Lower lobe of right lung (tissue), 2 donors: ENCODE measurements around the gene ACOXL. TPM values are rescaled to one million over a fixed set of nuclear protein-coding genes. Genes with fewer than 3 reads are reported as not detected.
"Not testable (repeated sequence)": the region's sequence is repeated elsewhere in the genome, so short reads cannot be mapped to it uniquely, and the experiment has no call there.

Experiments used
- ATAC-seq, 2 donors: fragments of 200-7000 bp; cut with Tn5 transposase; one replicate each; pipeline ENCODE4 v1.9.1; 2020 to 2022; ENCODE audit warnings: mild to moderate bottlenecking in 2 of 2, moderate library complexity in 2 of 2
- DNase-seq: peaks from one replicate; pipeline ENCODE4 v3.0.0-alpha.2; 2020
- H3K27ac ChIP-seq: fragments of 200-600 bp; one replicate; pipeline ENCODE4 v1.8.0; 2022
- H3K27me3 ChIP-seq: fragments of 200-600 bp; one replicate; pipeline ENCODE4 v1.8.0; 2022; ENCODE audit warnings: low read depth
- H3K36me3 ChIP-seq: fragments of 200-600 bp; one replicate; pipeline ENCODE4 v1.8.0; 2022; ENCODE audit warnings: mild to moderate bottlenecking
- H3K4me1 ChIP-seq: fragments of 200-600 bp; one replicate; pipeline ENCODE4 v1.8.0; 2022
- H3K4me3 ChIP-seq: fragments of 200-600 bp; one replicate; pipeline ENCODE4 v1.8.0; 2022; ENCODE audit warnings: mild to moderate bottlenecking
- H3K9me3 ChIP-seq: fragments of 200-600 bp; one replicate; pipeline ENCODE4 v1.8.0; 2022
- intact Hi-C: fragments of 100-400 bp; cut with DNase I; formaldehyde crosslinking; loops from one replicate; pipeline ENCODE4 v1.11.0; 2022
- total RNA-seq: library from RNA; stranded (reverse); fragmentation: NEBNext Ultra II Directional; extraction: Animal tissue kit (Norgen Biotek cat#: 25700); gene quantifications from one replicate; pipeline ENCODE4 v1.2.1, GENCODE V29; 2021
- TF ChIP-seq, protein P1 (sequence below): fragments of 200-600 bp; IDR thresholded peaks from one replicate; pipeline ENCODE4 v1.8.0; 2022; ENCODE audit warnings: antibody characterized with exemption, mild to moderate bottlenecking
- donor health status: DM: no; HTN: yes; CAD: no; lungs with severe emphysema.

The ACOXL gene
- total RNA-seq, 1 donor from 2014 or later = 38.5 TPM

DNA sequence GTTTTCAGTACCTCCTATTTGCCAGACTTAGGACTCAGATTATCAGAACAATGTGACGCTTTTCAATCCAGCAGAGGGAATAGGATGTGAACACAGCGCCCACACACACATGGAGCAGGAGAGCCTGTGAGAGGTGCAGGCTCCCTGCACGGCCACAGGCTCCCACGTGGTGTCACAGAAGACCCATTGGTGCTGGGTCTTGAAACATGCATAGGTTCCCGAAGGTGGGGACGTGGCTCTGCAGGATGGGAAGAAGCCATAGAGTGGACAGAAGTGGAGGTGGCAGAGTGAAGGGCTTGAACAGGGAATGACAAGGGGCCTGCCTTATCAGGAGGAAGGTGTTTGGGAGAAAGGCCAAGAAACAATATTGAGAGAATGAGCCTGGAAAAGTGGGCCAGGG lies 309.9 kb downstream of the ACOXL start:
- no peak overlapping the region for H3K27ac ChIP-seq
- intact Hi-C loops = no loop called here
- H3K9me3 ChIP-seq = no peaks in the 10 kb centered on the region
- H3K27me3 ChIP-seq = no peaks in the 10 kb centered on the region
- no peak for ATAC-seq
- H3K4me1 ChIP-seq = no peaks in the 10 kb centered on the region
- TF ChIP-seq, protein P1, sequence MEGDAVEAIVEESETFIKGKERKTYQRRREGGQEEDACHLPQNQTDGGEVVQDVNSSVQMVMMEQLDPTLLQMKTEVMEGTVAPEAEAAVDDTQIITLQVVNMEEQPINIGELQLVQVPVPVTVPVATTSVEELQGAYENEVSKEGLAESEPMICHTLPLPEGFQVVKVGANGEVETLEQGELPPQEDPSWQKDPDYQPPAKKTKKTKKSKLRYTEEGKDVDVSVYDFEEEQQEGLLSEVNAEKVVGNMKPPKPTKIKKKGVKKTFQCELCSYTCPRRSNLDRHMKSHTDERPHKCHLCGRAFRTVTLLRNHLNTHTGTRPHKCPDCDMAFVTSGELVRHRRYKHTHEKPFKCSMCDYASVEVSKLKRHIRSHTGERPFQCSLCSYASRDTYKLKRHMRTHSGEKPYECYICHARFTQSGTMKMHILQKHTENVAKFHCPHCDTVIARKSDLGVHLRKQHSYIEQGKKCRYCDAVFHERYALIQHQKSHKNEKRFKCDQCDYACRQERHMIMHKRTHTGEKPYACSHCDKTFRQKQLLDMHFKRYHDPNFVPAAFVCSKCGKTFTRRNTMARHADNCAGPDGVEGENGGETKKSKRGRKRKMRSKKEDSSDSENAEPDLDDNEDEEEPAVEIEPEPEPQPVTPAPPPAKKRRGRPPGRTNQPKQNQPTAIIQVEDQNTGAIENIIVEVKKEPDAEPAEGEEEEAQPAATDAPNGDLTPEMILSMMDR = no peak
- no peaks in the 10 kb centered on the region for H3K36me3 ChIP-seq
- H3K4me3 ChIP-seq = no peak overlapping the region
- DNase-seq = no peak

DNA sequence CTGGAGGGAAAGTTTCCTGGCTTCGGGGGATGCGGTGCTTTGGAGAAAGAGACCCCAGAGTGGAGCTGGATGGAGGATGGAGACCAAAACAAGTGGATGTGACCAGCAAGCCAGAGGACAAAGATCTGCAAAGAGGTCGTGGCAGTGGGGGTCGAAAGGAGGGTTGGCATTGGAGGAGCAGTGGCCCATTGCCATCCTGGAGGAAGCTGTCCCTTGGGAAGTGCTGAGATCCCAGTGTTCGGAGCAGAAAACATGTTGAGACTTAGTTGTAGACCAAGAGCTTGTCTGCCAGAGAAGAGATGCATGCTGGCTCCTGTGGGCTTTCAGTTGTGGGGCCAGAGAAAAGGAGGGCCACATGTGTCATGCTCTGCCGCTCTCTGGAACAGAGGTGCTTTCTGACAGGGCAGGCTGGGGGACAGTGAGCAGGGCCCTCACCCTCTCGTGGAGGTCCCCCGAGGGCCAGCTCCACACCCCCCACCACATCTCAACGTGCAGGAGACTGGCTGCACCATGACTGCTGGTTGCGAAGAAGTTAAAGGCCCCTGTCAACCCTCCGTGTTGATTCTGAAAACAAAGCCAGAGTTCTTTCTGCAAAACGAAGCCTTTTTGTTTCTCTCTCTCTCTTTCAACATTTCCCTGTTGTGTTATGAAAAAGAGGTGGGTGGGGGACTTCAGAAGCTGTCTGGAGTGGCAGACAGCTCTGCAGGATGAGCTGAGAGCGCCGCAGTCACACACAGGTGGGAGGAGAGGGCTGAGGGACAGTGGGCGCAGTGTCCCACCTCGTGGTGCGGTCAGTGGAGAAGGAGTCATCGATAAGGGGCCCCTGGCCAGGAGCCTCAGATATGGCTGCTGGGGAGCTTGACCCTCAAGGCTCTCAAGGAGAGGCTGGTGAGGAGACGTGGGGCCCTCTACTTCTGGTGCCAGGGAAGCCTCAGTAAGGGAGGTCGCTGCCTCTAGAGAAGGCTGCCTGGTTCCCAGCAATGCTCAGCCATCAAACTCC lies 310.7 kb downstream of the ACOXL start:
- Histone ChIP-seq H3K27me3 (no peaks in the 10 kb centered on the region), H3K27ac (no peak overlapping the region), H3K36me3 (no peaks in the 10 kb centered on the region), H3K9me3 (no peaks in the 10 kb centered on the region), H3K4me1 (no peaks in the 10 kb centered on the region), H3K4me3 (no peak overlapping the region)
- ATAC-seq (peak in 1 of 2 donors; percentile 22), DNase-seq (no peak)
- TF ChIP-seq, protein P1 = no peak
- intact Hi-C loops = no loop called here

DNA sequence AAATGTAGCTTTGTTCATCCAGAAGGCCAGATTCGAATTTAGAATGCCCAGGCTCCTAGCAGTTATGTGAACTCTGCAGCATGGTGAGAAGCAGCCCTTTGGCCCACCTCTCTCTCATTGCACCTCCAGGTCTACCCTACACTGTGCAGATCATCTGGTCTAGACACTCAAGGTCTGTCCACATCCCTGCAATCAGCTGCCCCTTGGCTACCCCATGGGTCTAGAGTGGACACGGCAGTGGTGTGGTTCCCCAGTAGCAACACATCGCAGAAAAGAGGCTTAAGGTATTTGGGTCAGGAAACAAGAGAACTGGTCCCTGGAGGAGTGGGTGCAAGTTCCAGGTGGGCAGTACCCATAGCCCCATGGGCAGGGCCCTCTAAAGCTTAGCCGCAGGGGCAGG lies 311.7 kb downstream of the ACOXL start:
- no peak for ATAC-seq
- no peaks in the 10 kb centered on the region for H3K36me3 ChIP-seq
- H3K9me3 ChIP-seq = no peaks in the 10 kb centered on the region
- no peak for DNase-seq
- H3K27ac ChIP-seq = no peak overlapping the region
- no peaks in the 10 kb centered on the region for H3K27me3 ChIP-seq
- no peak overlapping the region for H3K4me3 ChIP-seq
- TF ChIP-seq, protein P1 = no peak
- H3K4me1 ChIP-seq = no peaks in the 10 kb centered on the region
- intact Hi-C loops = no loop called here

DNA sequence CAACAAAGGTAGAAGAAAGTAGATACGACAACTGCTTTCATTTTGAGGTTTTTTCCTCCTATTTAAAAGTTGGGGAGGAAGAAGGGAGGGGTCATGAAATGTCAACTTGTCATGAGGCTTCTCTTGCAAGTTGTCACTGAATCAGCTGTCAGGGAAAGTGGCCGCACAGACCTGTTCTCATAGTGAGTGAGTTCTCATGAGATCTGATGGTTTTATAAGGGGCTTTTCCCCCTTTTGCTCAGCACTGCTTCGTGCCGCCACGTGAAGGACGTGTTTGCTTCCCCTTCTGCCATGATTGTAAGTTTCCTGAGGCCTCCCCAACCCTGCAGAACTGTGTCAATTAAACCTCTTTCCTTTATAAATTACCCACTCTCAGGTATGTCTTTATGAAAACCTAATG lies 312.9 kb downstream of the ACOXL start:
- DNase-seq, H3K4me3 ChIP-seq, H3K27me3 ChIP-seq, H3K27ac ChIP-seq, intact Hi-C loops, H3K9me3 ChIP-seq, ATAC-seq, H3K4me1 ChIP-seq, H3K36me3 ChIP-seq: not testable (repeated sequence)

DNA sequence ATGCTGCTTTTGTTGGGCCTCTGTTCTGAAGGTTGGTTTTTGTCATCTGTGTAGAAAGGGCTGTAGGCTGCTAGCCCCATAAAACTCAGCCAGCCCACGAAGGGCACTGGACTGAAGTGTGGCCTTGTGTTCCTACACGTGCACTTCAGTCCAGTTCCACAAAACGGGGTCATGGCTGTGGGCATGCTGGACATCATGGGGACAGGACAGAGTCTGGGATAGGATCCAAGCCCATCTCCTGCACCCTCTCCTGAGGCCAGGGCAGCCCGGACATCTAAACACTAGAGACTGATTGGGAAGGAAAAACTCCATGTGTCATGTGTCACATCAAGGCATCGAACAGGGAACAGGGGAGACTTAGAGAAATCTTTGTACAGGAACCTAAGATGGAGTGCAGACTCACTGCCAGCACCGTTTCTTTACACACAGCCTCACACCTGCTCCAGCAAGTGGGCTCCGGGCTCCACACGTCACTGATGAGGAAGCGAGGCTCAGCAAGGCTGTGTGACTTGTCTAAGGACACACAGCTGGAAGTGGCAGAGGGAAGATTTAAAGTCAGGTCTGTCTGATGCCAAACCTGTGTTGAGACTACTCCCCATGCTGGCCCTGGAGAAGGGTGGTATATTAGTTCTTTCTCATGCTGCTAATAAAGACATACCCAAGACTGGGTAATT lies 313.5 kb downstream of the ACOXL start:
- H3K36me3 ChIP-seq = no peaks in the 10 kb centered on the region
- H3K9me3 ChIP-seq = no peaks in the 10 kb centered on the region
- intact Hi-C loops = no loop called here
- DNase-seq (no peak), ATAC-seq (no peak)
- H3K27ac ChIP-seq = no peak overlapping the region
- no peaks in the 10 kb centered on the region for H3K27me3 ChIP-seq
- H3K4me3 ChIP-seq = no peak overlapping the region
- TF ChIP-seq, protein P1 = no peak
- H3K4me1 ChIP-seq = no peaks in the 10 kb centered on the region

DNA sequence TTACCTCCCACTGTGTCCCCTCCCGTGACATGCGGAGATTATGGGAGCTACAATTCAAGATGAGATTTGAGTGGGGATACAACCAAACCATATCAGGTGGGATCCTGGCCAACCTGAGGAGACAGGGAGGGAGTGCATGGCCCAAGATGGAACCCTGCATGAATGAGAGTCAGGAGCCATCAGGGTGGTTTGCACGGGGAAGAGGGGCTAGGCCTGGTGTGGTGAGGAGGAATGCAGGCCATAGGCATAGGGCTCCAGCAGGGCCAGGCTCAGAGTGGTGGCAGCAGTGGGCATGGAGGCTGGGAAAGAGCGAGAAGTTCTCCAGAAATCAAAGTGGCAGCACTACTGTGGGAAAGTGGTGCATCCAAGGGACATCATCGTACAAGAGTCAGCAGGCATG lies 314.3 kb downstream of the ACOXL start:
- Histone ChIP-seq H3K36me3 (no peaks in the 10 kb centered on the region), H3K9me3 (no peaks in the 10 kb centered on the region), H3K4me1 (no peaks in the 10 kb centered on the region), H3K4me3 (no peak overlapping the region), H3K27ac (no peak overlapping the region), H3K27me3 (no peaks in the 10 kb centered on the region)
- TF ChIP-seq, protein P1 = no peak
- no peak for ATAC-seq
- intact Hi-C loops = no loop called here
- no peak for DNase-seq
